ENCODE measurements around the gene PTPRT. TPM values are rescaled to one million over a fixed set of nuclear protein-coding genes. Genes with fewer than 3 reads are reported as not detected.
A peak's percentile ranks its signal among the peaks of the same experiment; 100 is the strongest.
"Not testable (repeated sequence)": the region's sequence is repeated elsewhere in the genome, so short reads cannot be mapped to it uniquely, and the experiment has no call there.

Gene PTPRT
- total RNA-seq, 1 donor from 2014 or later, result not detected

DNA sequence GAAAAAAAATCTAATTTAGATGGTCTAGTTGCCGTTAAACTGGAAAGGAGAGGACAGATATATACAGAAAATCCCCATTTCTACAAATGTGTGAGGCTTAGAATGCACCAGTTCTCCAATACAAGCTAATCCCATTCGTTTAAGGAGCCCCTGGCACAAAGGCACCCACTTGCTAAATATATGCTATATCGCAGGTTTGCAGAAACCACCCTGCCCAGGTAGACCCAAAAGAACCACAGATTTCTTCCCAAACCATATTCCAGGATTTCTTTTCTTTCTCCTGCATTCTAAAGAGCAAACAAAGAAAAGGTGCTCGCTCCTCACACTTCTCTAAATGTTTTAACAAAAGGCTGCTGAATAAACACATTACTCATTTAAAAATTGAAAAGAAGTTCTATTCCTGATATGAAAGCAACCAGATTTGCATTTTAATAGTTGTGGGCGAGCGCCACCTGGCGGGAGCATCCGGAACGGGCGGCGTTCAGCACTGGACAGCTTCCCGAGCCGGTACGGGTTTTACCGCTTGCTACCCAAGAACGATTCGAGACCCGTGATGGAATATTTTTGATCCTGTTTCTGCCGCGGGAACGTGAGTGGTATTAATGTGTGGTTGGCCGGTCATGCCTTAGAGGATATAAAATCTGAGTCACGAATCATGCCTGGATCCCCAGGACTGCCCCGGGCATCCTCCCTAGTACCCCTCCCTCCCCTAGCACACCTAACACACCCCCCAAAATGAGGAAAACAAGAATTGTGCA is 2.1 kb downstream of the PTPRT start:
- DNase-seq (ENCODE audit: low read depth), result peak; percentile 33

DNA sequence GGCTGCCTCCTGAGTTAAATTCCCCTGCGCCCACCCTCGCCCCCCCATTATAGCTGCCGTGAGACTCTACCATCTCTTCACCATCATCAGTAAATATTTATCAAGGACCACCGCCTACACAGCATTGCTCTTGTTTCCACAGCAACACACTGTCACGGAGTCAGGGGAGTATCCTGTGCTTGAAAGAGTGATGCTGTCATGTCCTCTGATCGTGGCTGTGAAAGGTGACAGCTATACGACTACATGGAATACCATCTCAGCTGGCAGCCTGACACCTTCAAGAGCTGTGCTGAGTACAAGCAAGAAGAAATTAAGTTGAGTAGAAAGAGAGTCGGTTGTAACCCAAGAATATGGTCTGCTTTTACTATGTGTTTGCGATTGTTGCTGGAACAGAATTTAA is 3.4 kb downstream of the PTPRT start:
- DNase-seq (ENCODE audit: low read depth), result no peak

DNA sequence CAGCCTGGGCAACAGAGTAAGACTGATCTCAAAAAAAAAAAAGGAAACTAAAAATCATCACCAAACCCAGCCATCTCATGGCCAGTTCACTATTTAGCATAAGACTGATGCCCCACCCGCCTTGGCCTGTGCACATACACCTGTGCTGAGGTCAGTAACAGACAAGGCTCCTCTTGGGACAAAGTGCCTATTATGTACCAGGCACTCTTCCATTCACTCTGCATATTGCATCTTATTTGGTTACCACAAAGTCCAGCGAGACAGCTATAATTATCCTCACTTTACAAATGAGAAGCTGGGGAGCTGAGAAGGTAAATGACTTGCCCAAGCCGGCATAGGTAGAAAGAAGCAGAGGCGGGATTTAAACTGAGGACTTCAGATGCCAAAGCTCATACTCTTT is 3.8 kb downstream of the PTPRT start:
- no peak for DNase-seq (ENCODE audit: low read depth)

DNA sequence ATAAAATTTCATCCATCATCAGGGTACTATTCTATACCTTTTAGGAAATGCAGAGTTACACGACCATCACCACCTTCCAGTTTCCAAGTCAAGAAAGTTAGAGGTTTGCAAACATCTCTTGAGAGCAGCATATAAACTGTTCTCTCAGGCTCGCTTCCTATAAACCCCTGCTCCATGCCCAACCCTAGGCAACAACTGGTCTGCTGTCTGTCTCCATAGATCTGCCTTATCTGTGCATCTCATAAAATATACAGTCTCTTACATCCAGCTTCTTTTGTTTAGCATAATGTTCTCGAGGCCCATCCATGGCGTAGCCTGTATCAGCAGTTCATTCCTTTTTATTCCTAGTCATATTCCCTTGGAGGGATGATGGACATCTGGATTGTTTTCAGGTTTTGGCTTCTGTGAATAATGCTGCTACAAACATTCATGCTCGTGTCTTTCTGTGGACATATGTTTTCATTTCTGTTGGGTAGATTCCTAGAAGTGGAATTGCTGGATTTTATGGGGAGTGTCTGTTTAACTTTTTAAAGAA is 6.1 kb downstream of the PTPRT start:
- no peak for DNase-seq (ENCODE audit: low read depth)

DNA sequence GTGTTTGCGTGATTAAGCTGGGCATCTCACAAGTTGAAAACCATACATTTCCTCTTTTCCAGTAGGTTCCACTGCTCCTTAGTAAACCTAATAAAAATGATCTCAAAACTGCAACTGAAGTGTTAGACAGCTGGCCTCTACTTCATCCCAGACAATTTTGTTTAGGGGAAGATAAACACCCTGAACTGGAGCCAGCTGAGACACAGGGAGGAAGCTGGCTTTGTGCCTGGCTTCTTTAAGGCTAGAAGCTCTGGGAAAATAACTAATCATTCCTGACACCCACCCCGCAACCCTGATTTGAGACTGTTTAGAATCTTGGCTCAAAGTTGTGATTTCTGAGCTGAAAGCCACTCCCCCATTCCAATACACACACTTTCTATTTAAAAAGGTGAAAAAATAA is 11.6 kb downstream of the PTPRT start:
- no peak for DNase-seq (ENCODE audit: low read depth)

DNA sequence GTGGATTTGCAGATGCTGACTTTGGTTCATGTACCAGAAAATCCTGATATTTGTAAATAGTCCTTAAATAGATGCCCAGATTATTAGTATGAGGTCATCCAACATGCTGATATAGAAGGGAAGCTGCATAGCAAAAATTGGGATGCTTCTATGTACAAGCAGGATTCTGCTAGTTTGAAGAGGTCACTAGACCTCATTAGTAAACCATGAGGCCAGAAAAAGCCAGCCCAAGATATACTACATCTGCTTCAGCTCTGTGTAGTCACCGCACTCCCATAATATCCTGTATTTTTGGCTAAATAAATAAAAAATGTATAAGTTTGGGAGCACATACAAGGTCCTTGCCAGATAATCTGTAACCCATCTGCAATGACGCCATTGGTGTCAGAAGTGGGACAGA is 13.0 kb downstream of the PTPRT start:
- DNase-seq (ENCODE audit: low read depth), result no peak

DNA sequence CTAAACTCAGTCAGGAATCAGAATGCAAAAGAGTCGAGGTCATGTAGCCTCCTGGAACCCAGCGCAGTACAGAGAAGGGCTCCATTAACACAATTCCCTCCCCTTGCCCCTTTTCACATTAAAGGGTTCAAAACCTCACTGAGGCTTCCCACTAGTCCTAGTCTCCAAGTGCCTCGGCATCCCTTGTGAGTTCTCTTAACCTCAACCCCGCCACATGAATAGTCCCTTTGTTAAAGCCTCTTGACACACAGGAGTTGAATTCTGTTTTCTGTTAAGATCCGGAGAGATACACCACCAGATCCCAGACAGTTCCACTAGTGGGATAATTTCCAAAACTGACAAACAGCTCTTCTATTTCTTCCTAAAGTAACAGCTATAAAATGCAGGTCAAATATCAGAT is 17.8 kb downstream of the PTPRT start:
- no peak for DNase-seq (ENCODE audit: low read depth)

DNA sequence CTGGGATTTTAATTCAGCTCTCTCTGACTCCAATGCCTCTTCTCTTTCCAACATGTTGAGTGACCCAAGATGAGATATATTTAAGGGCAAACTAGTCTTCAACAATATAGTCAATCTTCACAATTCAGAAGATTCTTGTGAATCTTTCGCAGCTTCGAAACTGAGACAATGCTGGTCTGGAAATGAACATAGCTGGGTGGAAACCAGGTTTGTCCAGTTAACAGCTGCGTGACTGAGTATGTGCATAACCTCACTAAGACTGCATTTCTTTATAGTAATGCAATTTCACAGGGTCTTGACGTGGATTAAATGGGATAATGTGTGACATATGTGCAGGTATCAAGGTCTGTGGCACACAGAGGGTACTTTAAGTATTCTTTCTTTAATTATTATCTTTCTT is 18.9 kb downstream of the PTPRT start:
- DNase-seq (ENCODE audit: low read depth), result no peak

DNA sequence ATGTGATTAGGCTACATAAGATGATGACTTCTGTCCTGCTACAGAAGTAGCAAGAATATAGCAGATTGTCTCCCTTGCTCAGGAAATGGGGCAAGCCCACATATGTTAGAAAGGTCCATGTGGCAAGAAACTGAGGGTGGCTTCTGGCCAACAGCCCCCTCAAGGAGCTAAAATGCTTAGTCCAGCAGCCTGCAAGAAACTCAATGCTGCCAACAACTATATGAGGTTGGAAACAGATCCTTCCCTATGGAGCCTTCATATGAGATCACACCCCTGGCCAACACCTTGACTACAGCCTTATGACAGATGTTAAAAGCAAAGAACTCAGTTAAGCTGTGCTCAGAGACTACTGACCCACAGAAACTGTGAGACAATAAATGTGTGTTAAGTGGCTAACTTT is 22.1 kb downstream of the PTPRT start:
- no peak for DNase-seq (ENCODE audit: low read depth)

DNA sequence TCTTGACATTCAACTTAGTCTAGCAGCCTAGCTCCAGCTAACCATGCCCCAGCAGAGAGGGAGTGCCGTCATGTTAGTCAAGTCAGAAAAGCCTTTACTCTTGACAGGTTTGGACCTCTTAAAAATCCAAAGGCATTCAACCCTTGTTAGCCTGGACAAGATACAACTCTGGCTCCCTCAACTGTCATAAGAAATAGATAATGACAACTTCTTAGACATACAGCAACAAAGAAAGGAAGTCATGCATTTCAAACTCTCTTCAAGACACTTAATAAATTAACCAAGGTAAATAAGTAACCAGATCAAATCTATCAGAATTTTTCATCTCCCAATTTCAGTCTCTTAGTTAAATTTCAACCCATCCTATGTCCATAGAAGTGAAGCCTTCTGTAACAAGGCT is 22.7 kb downstream of the PTPRT start:
- no peak for DNase-seq (ENCODE audit: low read depth)

DNA sequence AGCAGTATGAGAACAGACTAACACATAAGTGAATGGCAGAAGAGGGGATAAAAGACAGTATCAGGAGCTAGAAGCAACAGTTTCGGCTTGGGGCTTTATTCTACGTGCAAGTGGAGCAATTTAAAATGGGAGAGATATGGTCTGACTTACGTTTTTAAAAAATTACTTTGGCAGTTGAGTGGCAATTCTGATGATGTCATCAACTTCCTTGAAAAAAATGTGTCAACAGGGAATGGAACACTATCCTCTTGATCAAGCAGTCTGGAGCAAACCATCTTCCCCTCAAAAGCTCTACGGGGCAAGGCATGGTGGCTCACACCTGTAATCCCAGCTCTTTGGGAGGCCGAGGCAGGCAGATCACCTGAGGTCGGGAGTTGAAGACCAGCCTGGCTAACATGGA is 24.1 kb downstream of the PTPRT start:
- DNase-seq (ENCODE audit: low read depth), result no peak

DNA sequence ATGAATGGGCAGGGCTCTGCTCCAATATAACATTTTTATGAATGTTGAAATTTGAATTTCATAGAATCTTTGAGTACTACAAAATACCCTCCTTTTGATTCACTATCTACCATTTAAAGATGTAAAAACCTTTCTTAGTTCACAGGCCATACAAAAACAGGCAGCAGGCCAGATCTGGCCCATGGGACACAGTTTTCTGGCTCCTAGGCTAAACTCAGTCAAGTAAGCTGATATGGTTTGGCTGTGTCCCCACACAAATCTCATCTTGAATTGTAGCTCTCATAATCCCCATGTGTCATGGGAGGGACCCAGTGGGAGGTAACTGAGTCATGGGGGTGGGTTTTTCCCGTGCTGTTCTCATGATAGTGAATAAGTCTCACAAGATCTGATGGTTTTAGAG is 25.0 kb downstream of the PTPRT start:
- not testable (repeated sequence) for DNase-seq (ENCODE audit: low read depth)

DNA sequence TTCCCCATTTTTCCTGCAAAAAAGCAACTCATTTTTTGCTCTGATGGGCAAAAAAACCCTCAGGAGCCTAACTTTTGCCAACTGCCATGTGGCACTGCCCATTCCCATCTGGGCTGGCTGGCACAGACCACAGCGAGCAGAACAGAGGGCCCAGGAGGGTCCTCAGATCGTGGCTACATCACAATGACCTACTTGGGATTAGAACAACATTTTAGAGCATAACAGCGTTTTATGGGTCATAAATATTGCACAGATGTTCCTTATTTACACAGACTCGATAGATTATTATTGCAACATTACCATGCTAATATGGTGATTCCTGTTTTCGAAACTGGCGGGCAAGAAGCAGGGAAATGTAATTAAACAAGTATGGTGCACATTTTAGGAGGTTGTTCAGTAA is 28.0 kb downstream of the PTPRT start:
- no peak for DNase-seq (ENCODE audit: low read depth)

DNA sequence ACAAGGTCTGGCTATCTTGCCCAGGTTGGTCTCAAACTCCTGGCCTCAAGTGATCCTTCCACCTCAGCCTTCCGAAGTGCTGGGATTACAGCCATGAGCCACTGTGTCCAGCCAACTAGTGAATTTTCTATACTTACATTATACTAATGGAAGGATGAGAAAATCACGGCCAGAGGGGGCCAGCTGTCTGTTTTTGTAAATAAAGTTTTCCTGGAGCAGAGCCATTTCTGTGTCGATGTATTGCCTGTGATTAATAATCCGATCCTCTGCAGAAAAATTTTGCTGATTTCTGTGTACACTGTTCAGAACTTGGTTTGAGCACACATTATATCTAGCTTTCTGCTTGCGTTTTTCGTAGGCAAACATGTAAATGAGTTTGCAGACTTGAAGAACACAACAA is 28.8 kb downstream of the PTPRT start:
- no peak for DNase-seq (ENCODE audit: low read depth)

DNA sequence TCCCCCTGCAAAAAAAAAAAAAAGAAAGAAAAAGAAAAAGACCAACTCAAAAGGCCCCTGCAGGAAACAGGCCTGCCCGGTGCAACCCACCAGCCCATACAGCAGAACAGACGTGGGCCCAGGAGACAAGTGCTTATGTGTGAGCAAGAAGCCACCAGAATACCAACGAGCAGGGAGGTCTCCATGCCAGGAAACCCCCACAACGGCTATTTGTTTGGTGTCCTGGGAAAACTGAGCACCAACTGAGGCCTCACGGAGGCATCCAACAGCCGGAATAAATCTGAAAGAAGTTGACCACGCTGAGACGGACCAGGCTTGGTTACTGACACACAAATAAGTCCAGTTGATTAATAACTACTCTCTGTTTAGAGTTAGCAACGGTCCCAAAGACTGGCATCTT is 29.7 kb downstream of the PTPRT start:
- no peak for DNase-seq (ENCODE audit: low read depth)

DNA sequence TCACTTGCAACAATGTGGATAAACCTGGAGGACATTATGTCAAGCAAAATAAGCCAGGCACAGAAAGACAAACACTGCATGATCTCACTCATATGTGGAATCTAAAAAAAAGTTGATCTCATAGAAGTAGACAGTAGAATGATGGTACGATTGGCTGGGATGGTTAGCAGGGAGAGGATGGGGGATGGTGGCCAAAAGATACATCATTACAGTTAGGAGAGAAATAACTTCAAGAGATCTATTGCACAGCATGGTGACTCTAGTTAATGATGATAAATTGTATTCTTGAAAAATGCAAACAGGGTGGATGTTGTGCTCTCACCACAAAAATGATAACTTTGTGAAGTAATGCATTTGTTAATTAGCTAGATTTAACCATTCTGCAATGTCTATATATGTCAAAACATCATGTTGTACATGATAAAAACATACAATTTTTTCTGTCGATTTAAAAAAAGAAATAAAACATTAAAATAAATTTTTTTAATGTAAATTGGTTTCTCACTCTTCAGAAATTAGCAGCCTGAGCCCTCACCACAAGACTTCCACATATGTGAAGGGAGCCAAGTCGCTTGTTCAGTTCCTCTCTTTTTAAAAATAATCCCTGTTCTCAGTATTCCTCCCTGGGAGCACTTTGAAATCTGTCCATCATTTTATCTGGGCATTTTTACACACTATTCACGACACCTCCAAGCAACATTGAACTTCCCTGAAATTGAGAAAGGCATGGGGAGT is 34.2 kb downstream of the PTPRT start:
- no peak for DNase-seq (ENCODE audit: low read depth)

DNA sequence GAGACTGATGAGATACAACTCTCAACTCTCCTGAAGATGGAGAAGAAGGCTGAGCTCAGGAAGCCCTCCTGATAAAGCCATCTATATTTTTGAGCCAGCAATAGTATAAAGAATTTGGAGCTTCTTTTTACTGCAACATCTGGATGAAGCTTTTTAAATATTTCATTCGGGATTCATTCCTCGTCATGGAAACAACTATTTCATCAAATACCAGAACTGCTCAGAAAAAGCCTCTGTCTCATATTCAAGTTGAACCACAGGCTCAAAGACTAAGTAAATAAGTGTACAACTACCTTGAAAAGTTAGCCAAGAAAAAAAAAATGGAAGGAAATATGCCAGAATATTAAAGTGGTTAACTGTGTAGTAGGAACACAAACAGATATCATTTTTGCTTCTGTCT is 37.8 kb downstream of the PTPRT start:
- no peak for DNase-seq (ENCODE audit: low read depth)

DNA sequence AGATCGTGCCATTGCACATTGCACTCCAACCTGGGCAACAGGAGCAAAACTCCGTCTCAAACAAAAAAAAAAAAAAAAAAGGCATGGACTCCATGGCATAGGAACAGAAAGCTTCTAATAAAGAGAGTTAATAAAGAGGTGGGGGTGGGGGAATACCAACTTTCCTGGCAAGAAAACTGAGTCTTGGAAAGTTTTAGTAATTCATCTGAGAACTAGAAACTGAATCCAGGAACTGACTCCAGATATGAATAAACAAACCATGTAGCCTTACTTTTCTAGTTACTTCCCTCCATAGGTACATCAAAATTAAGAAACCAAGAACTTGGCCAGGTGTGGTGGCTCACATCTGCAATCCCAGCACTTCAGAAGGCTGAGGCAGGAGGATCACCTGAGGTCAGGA is 38.5 kb downstream of the PTPRT start:
- no peak for DNase-seq (ENCODE audit: low read depth)

DNA sequence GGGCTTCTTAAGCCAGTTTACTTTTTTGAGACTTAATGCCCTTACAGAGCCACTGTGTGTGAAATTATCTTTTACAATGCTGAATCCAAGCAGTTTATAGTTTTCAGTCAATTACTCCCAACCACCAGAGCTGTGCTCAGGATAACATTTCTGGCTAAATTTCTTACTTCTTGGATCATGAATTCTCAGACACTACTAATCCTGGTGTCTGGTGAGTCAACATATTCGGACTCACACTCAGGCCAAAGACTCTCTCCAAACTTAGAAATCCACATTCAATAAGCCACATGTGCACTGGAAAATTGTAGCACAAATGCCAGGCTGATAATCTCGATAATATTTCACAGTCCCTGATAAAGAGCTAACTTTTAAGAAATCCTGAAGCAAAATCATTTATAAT is 49.0 kb downstream of the PTPRT start:
- DNase-seq (ENCODE audit: low read depth), result no peak

DNA sequence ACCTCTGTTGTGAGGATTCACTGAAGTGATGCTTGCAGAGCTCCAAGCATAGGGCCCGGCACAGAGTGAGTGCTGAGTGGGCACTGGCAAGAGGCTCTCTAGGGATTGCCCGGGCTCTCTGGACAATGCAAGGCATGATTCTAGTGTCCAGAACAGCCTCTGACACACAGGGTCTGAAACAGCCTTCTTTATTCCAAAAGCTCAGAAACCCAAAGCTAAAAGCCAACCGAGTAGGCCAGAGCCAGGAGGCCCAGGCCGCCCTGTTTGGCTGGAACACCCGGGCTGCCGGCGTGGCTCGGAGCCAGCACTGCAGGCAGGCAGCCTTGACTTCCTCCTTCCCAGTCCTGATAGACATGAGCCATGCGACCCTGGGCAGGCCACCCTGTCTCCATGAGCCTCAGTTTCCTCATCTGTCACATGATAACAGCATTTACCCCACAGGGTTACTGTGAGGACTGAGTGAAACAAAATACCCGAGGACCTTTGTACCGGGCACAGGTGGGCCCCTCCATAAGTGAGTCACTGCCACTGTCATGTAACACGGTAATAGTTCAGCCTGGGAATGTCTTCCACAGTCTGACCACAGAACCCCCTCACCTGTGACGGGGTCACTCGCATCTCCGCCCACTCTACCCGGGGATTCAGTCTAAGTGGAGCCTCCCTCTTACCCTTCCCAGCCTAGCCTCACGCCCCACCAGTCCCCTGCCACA is 51.5 kb downstream of the PTPRT start:
- no peak for DNase-seq (ENCODE audit: low read depth)

DNA sequence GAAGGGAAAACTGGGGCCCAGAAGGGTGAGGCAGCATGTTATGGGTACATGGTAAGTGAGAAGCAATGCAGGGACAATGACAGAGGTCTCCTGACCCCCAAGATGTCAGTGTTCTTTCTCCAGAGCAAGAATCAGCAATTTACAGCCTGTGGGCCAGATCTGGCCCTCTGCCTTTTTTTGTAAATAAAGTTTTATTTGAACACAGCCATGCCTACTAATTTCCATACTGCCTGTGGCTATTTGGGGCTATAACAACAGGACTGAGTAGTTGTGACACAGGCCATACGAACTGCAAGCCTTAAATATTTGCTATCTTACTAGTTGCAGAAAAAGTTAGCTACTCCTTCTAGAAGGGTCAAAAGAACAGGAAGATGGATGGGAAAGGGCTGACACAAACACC is 52.5 kb downstream of the PTPRT start:
- DNase-seq (ENCODE audit: low read depth), result no peak

DNA sequence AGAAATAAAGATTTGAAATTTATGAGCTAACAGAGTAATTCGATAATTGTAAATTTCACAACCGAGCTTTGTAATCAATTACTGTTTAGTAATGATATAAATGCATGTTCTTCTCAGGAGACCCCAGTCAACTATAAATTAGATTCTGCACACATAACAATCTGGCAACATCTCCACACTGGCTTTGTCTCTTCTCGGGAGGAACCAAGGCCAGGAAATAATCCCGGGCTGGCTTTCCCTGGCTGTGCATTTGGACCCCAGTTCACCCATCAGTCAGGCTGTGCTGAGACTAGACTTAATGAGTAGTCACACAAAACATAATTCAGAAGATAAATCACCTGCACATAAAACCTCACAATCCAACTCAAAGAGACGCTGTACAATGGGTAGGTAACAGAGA is 65.5 kb downstream of the PTPRT start:
- no peak for DNase-seq (ENCODE audit: low read depth)

DNA sequence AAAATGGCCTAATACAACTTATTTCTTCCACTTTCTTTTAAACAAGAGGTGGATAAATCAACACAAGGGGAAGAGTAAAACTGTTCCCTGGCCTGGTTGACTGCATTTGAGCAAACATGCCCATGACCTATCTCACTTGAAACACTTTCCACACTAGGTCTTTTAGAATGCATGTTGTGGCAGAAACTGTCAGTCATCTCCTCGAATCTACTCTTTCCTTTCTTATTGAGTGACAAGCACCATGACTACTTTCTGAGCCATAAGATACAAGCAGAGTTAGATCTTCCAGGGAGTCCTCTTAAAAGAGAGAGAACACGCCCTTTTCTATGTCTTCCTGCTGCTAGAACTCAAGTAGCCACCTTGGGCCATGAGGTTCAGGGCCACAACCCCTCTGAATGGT is 66.5 kb downstream of the PTPRT start:
- DNase-seq (ENCODE audit: low read depth), result no peak
